Heart left ventricle (tissue), 16 donors: ENCODE data around the gene TMEM128. TPM values are rescaled to one million over a fixed set of nuclear protein-coding genes. Genes with fewer than 3 reads are reported as not detected.

Source experiments
- ATAC-seq, 4 donors: fragments of 200-7000 bp; cut with Tn5 transposase; one replicate each; pipeline ENCODE4 v1.9.1; 2020 to 2022; ENCODE audit warnings: moderate library complexity in 4 of 4, mild to moderate bottlenecking in 3 of 4, moderate number of reproducible peaks in 1 of 4
- DNase-seq, 5 donors: peaks; one replicate each; pipeline ENCODE4 v3.0.0-alpha.2; 2020
- H3K27ac ChIP-seq, 12 donors: fragments of 200-600 bp; sonication (generic) in 4 of 12; one replicate each; pipeline versions ENCODE4 v1.5.0 to v1.8.0; 2016 to 2022; ENCODE audit warnings: mild to moderate bottlenecking in 2 of 12
- H3K27me3 ChIP-seq, 9 donors: fragments of 200-600 bp; sonication (generic) in 2 of 9; one replicate each; pipeline versions ENCODE4 v1.5.1 to v1.8.0; 2016 to 2022; ENCODE audit warnings: mild to moderate bottlenecking in 3 of 9
- H3K36me3 ChIP-seq, 9 donors: fragments of 200-600 bp; sonication (generic) in 2 of 9; one replicate each; pipeline versions ENCODE4 v1.5.0 to v1.8.0; 2018 to 2022; ENCODE audit warnings: mild to moderate bottlenecking in 2 of 9
- H3K4me1 ChIP-seq, 12 donors: fragments of 200-600 bp; sonication (generic) in 4 of 12; one replicate each; pipeline versions ENCODE4 v1.5.0 to v1.8.0; 2016 to 2022; ENCODE audit warnings: mild to moderate bottlenecking in 3 of 12
- H3K4me3 ChIP-seq, 12 donors: fragments of 200-600 bp; sonication (generic) in 4 of 12; one replicate each; pipeline versions ENCODE4 v1.5.0 to v1.8.0; 2017 to 2022; ENCODE audit warnings: mild to moderate bottlenecking in 9 of 12, moderate library complexity in 4 of 12
- H3K9me3 ChIP-seq, 12 donors: fragments of 200-600 bp; sonication (generic) in 4 of 12; one replicate each; pipeline versions ENCODE4 v1.5.0 to v1.8.0; 2016 to 2022; ENCODE audit warnings: mild to moderate bottlenecking in 1 of 12
- CTCF ChIP-seq, 12 donors: fragments of 200-600 bp; sonication (generic) in 4 of 12; IDR thresholded peaks; one replicate each; pipeline versions ENCODE4 v1.5.0 to v1.8.0; 2018 to 2022; ENCODE audit warnings: antibody characterized with exemption in 12 of 12, mild to moderate bottlenecking in 5 of 12
- POLR2A ChIP-seq, 2 donors: fragments of 450-650 bp; IDR thresholded peaks; one replicate each; pipeline ENCODE4 v1.6.1; 2017; ENCODE audit warnings: antibody characterized with exemption in 2 of 2, mild to moderate bottlenecking in 2 of 2, moderate library complexity in 2 of 2
- WGBS, 4 donors: extraction: QIAGEN DNeasy Blood & Tissue Kit in 2 of 4; methylation state at CpG; one replicate each; pipeline versions ENCODE4 v1.1.5 to v1.1.7; 2013 to 2018; 5-methylcytosine and 5-hydroxymethylcytosine counted together
- intact Hi-C, 10 donors: fragments of 100-400 bp; cut with DNase I; formaldehyde crosslinking; loops; one replicate each; pipeline versions ENCODE4 v1.11.1 to v1.14.2; 2022
- polyA plus RNA-seq, 2 donors: library from polyadenylated mRNA; stranded (reverse); fragments of 200-250 nt; gene quantifications; one replicate each; pipeline ENCODE4 v1.2.3, GENCODE V29; 2013
- total RNA-seq, 9 donors: library from RNA; depleted of rRNA in 2 of 9; stranded (reverse); fragments of >200 nt in 2 of 9; fragmentation: NEBNext Ultra II Directional in 3 of 9; extraction: Animal tissue kit (Norgen Biotek cat#: 25700) in 3 of 9; gene quantifications; one replicate each; pipeline versions ENCODE4 v1.1.0 to v1.2.4, GENCODE V29; 2016 to 2023
- donor health status: ischemic (EF 13 %, LVEDD 7.1; RV severe dilation, severe dysfunction).
- donor health status: healthy with polysubstance abuse.
- donor health status: DM: no; HTN: yes; CAD: no.
- donor health status: DM: no; HTN: no; CAD: no.
- donor health status: ischemic (EF 25% LVEDD 6.9; RV normal size, moderate dysfunction).
- donor health status: ischemic (EF 25% LVEDD 5.7; RV mildly dilated, moderate dysfunction).
- donor health status: healthy.
- donor health status: DM: yes; HTN: yes; CAD: no.
- donor health status: ischemic (EF 35%, LVEDD 5.7; RV mildly dilated, moderate dysfunction).
- donor health status: nonischemic (EF 11% LVEDD 7.7; RV severe dilation, severe dysfunction).
- donor health status: DM: yes; HTN: yes; CAD: no.
- donor health status: PGD.
- donor health status: ischemic (EF 29% LVEDD 5.4; RV normal size, mild dysfunction).
- donor health status: nonischemic (EF 23%, LVEDD 6.1; RV moderate dilation, normal function).

The TMEM128 gene
- total and polyA plus RNA-seq, 11 donors = 5.1 to 15.5 (median 12.2) TPM

GRCh38 chr4:4289941-4290850, 42.2 kb upstream of the TMEM128 start, which contains the start of the genes LYAR and ZBTB49:
TSS of gene LYAR (minus strand) at chr4:4290154. CDS start at chr4:4283742, 6,412 bp downstream.
TSS of gene ZBTB49 (plus strand) at chr4:4290251. CDS start at chr4:4299946, 9,695 bp downstream.
- intact Hi-C loops = loop anchor here in 5 of 10 donors (2.0 to 5.0 kb wide), 3 partner anchors 38 to 43 kb away; partner anchors contain the start of gene TMEM128 (in 4 of the 5)
- ATAC-seq = peak; percentile 90 to 98 (median 96)
- 0 to 1% (median 0%) methylated on average over 35 to 77 of the region's 77 CpGs for WGBS, 4 donors

DNA sequence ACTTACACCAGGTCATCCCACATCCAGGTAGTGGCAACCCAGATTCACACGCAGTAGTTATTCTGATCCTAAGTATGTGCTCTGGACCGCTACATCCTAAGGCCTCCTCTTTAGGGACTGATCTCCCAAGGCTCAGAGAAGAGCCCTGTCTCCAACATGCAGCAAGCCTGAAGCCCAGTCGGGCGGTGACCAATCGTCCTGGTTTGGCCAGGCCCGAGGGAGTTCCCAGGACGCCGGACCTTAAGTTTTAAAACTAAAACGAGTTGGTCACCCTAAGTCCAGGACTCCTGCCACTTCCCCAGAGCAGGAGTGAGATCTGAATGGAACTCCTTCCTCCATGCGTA, 41.5 kb upstream of the TMEM128 start:
- Histone ChIP-seq H3K4me3 (peak overlapping the region; percentile 65 to 97 (median 88)), H3K4me1 (peaks cover 0 to 57% (median 27%) of the 10 kb centered on the region in 12 donors), H3K9me3 (no peaks in the 10 kb centered on the region), H3K27ac (peak overlapping the region in 11 of 12 donors; percentile 77 to 88 (median 84)), H3K27me3 (no peaks in the 10 kb centered on the region), H3K36me3 (peaks cover 0 to 27% (median 5%) of the 10 kb centered on the region in 9 donors)
- intact Hi-C loops = loop anchor here in 3 of 10 donors (5.0 kb wide), 2 partner anchors 37 to 42 kb away; partner anchors contain the start of gene TMEM128 (in 2 of the 3)
- WGBS, 4 donors = 0 to 1% (median 0%) methylated on average over 4 to 10 of the region's 10 CpGs
- DNase-seq (no peak), ATAC-seq (peak in 2 of 4 donors; percentile 3 to 6)
- no peak for TF ChIP-seq POLR2A (IDR thresholded peaks at IDR 0.05)
- no peak for TF ChIP-seq CTCF (IDR thresholded peaks at IDR 0.05)

More at GRCh38 chr4:4289941-4290850, 42.2 kb upstream of the TMEM128 start, which contains the start of the genes LYAR and ZBTB49:
- peak within 1 kb of the TSS; percentile 65 to 97 (median 88) for H3K4me3 ChIP-seq
- TF ChIP-seq POLR2A (IDR thresholded peaks at IDR 0.05) = peak in 1 of 2 donors; percentile 71
- peak in 2 of 12 donors; percentile 11 to 12 for TF ChIP-seq CTCF (IDR thresholded peaks at IDR 0.05)
- peak; percentile 91 to 97 (median 95) for DNase-seq
- H3K27ac ChIP-seq = peak within 1 kb of the TSS in 11 of 12 donors; percentile 77 to 88 (median 84)
- H3K36me3 ChIP-seq = peaks cover 0 to 22% (median 5%) of the 10 kb centered on the region in 9 donors
- peaks cover 0 to 50% (median 24%) of the 10 kb centered on the region in 12 donors for H3K4me1 ChIP-seq
- H3K9me3 ChIP-seq = no peaks in the 10 kb centered on the region
- no peaks in the 10 kb centered on the region for H3K27me3 ChIP-seq

DNA sequence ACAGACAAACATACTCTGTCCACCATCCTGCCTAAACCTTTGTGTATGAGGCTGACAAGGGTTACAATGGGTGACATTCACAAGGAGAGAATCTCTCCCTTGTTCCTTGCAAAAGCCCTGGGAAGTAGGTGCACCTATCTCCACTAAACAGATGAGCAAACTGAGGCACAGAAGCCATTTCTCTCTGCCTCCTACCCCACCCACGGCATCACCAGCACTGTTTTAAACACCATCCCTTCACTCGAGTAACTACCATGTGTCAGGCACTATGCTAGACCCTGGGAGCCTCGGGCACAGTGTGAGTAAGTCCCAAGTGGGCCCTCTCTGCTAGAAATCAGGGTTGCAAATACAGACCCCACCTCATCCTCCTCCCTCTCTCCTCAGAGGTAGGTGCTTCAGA, 41.0 kb upstream of the TMEM128 start:
- intact Hi-C loops = loop anchor here in 3 of 10 donors (5.0 kb wide), 2 partner anchors 37 to 42 kb away; partner anchors contain the start of gene TMEM128 (in 2 of the 3)
- Histone ChIP-seq H3K4me1 (peaks cover 0 to 57% (median 28%) of the 10 kb centered on the region in 12 donors), H3K9me3 (no peaks in the 10 kb centered on the region), H3K27me3 (no peaks in the 10 kb centered on the region), H3K27ac (peak overlapping the region in 1 of 12 donors; percentile 85), H3K4me3 (peak overlapping the region; percentile 65 to 97 (median 88)), H3K36me3 (peaks cover 0 to 32% (median 5%) of the 10 kb centered on the region in 9 donors)
- ATAC-seq (no peak), DNase-seq (no peak)
- 30 to 43% (median 39%) methylated on average over 3 of the region's 3 CpGs for WGBS, 4 donors
- no peak for TF ChIP-seq POLR2A (IDR thresholded peaks at IDR 0.05)
- no peak for TF ChIP-seq CTCF (IDR thresholded peaks at IDR 0.05)

DNA sequence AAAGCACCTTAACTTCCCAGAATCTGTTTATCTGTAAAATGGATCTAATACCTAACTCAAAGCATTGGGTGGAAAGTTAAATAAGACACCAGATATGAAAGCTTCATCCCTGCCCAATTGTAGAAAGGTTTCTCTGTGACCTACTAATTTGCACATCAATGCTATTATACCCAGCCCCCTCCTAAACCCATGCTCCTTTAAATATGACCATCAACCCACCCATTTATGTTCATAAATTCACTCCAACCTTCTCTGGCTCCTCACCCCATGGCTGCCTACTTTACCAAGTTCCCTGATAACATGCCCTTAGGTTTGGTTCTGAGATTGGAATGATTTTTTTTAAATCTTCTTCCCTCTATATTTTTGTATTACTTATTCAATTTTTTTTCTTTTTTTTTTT, 40.1 kb upstream of the TMEM128 start:
- Histone ChIP-seq H3K4me3 (no peak overlapping the region), H3K9me3 (no peaks in the 10 kb centered on the region), H3K27me3 (no peaks in the 10 kb centered on the region), H3K27ac (no peak overlapping the region), H3K4me1 (peaks cover 0 to 59% (median 28%) of the 10 kb centered on the region in 12 donors), H3K36me3 (peaks cover 0 to 40% (median 9%) of the 10 kb centered on the region in 9 donors)
- no peak for ATAC-seq
- TF ChIP-seq CTCF (IDR thresholded peaks at IDR 0.05) = no peak
- no peak for TF ChIP-seq POLR2A (IDR thresholded peaks at IDR 0.05)
- DNase-seq = no peak
- intact Hi-C loops = loop anchor here in 3 of 10 donors (5.0 kb wide), 2 partner anchors 36 to 41 kb away; partner anchors contain the start of gene TMEM128 (in 2 of the 3)
